Activated naive CD8-positive, alpha-beta T cell (primary cell): ENCODE results near the gene ZC3H12C.

Experiments used
- H3K27ac Mint-ChIP-seq: one replicate; pipeline ENCODE4 v1.8.0; 2021; ENCODE audit warnings: mixed read lengths
- H3K27me3 Mint-ChIP-seq: one replicate; pipeline ENCODE4 v1.8.0; 2021; ENCODE audit warnings: mixed read lengths
- H3K36me3 Mint-ChIP-seq: one replicate; pipeline ENCODE4 v1.8.0; 2021; ENCODE audit warnings: mixed read lengths
- H3K4me1 Mint-ChIP-seq: one replicate; pipeline ENCODE4 v1.8.0; 2021; ENCODE audit warnings: low read depth, mixed read lengths
- H3K4me3 Mint-ChIP-seq: one replicate; pipeline ENCODE4 v1.8.0; 2021; ENCODE audit warnings: mild to moderate bottlenecking, mixed read lengths
- H3K9me3 Mint-ChIP-seq: one replicate; pipeline ENCODE4 v1.8.0; 2021; ENCODE audit warnings: low read depth, mixed read lengths

Gene ZC3H12C

DNA sequence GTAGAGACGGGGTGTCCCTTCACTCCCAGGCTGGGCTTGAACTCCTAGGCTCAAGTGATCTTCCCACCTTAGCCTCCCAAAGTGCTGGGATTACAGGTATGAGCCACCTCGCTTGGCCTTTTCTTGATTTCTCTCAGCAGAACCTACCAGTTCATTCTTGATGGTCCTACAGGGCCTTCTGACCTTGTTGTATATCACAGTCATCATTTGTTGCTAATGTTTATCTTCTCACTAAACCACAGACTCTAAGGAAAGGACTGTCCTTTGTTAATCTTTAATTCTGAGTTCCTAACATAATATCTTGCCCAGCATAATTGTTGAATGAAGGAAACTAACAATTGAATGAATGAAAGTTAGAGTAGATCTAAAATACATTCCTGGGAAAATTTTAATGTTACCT is 22.0 kb upstream of the ZC3H12C start:
- no peaks in the 10 kb centered on the region for H3K9me3 Mint-ChIP-seq

GRCh38 chr11:110072930-110073329 is 20.3 kb upstream of the ZC3H12C start:
- peaks cover 13% of the 10 kb centered on the region for H3K27me3 Mint-ChIP-seq
- no peaks in the 10 kb centered on the region for H3K9me3 Mint-ChIP-seq
- H3K27ac Mint-ChIP-seq = no peak overlapping the region
- H3K36me3 Mint-ChIP-seq = no peaks in the 10 kb centered on the region
- no peak overlapping the region for H3K4me3 Mint-ChIP-seq
- no peaks in the 10 kb centered on the region for H3K4me1 Mint-ChIP-seq

More for the DNA sequence above, 22.0 kb upstream of the ZC3H12C start:
- H3K4me1 Mint-ChIP-seq = no peaks in the 10 kb centered on the region
- peaks cover 10% of the 10 kb centered on the region for H3K27me3 Mint-ChIP-seq
- H3K27ac Mint-ChIP-seq = no peak overlapping the region
- H3K36me3 Mint-ChIP-seq = no peaks in the 10 kb centered on the region
- no peak overlapping the region for H3K4me3 Mint-ChIP-seq

GRCh38 chr11:110074499-110074898 is 18.7 kb upstream of the ZC3H12C start:
- no peaks in the 10 kb centered on the region for H3K9me3 Mint-ChIP-seq
- no peaks in the 10 kb centered on the region for H3K4me1 Mint-ChIP-seq
- peaks cover 13% of the 10 kb centered on the region for H3K27me3 Mint-ChIP-seq
- H3K36me3 Mint-ChIP-seq = no peaks in the 10 kb centered on the region
- no peak overlapping the region for H3K4me3 Mint-ChIP-seq
- no peak overlapping the region for H3K27ac Mint-ChIP-seq

- Mint-ChIP-seq H3K9me3 (no peaks in the 10 kb centered on the region), H3K27me3 (peaks cover 11% of the 10 kb centered on the region)
These were observed 17.9 kb upstream of the ZC3H12C start for GRCh38 chr11:110075105-110075846.

GRCh38 chr11:110075847-110076208 is 17.4 kb upstream of the ZC3H12C start:
- no peaks in the 10 kb centered on the region for H3K4me1 Mint-ChIP-seq
- no peaks in the 10 kb centered on the region for H3K36me3 Mint-ChIP-seq
- no peak overlapping the region for H3K4me3 Mint-ChIP-seq
- H3K9me3 Mint-ChIP-seq = no peaks in the 10 kb centered on the region
- peaks cover 11% of the 10 kb centered on the region for H3K27me3 Mint-ChIP-seq
- H3K27ac Mint-ChIP-seq = no peak overlapping the region

More at GRCh38 chr11:110075105-110075846, 17.9 kb upstream of the ZC3H12C start:
- H3K4me3 Mint-ChIP-seq = no peak overlapping the region
- no peak overlapping the region for H3K27ac Mint-ChIP-seq
- no peaks in the 10 kb centered on the region for H3K4me1 Mint-ChIP-seq
- no peaks in the 10 kb centered on the region for H3K36me3 Mint-ChIP-seq

- no peaks in the 10 kb centered on the region for H3K36me3 Mint-ChIP-seq
- no peak overlapping the region for H3K27ac Mint-ChIP-seq
- H3K4me3 Mint-ChIP-seq = no peak overlapping the region
These were observed 16.7 kb upstream of the ZC3H12C start for GRCh38 chr11:110076371-110076965.

GRCh38 chr11:110077346-110077745 is 15.8 kb upstream of the ZC3H12C start:
- Mint-ChIP-seq H3K4me3 (no peak overlapping the region), H3K27me3 (peaks cover 8% of the 10 kb centered on the region), H3K27ac (no peak overlapping the region), H3K36me3 (no peaks in the 10 kb centered on the region), H3K4me1 (no peaks in the 10 kb centered on the region), H3K9me3 (no peaks in the 10 kb centered on the region)

More at GRCh38 chr11:110076371-110076965, 16.7 kb upstream of the ZC3H12C start:
- Mint-ChIP-seq H3K27me3 (peaks cover 8% of the 10 kb centered on the region), H3K9me3 (no peaks in the 10 kb centered on the region), H3K4me1 (no peaks in the 10 kb centered on the region)

GRCh38 chr11:110077831-110078325 is 15.3 kb upstream of the ZC3H12C start:
- no peak overlapping the region for H3K27ac Mint-ChIP-seq
- H3K27me3 Mint-ChIP-seq = peaks cover 8% of the 10 kb centered on the region
- no peaks in the 10 kb centered on the region for H3K4me1 Mint-ChIP-seq
- H3K36me3 Mint-ChIP-seq = no peaks in the 10 kb centered on the region
- H3K4me3 Mint-ChIP-seq = no peak overlapping the region
- no peaks in the 10 kb centered on the region for H3K9me3 Mint-ChIP-seq

DNA sequence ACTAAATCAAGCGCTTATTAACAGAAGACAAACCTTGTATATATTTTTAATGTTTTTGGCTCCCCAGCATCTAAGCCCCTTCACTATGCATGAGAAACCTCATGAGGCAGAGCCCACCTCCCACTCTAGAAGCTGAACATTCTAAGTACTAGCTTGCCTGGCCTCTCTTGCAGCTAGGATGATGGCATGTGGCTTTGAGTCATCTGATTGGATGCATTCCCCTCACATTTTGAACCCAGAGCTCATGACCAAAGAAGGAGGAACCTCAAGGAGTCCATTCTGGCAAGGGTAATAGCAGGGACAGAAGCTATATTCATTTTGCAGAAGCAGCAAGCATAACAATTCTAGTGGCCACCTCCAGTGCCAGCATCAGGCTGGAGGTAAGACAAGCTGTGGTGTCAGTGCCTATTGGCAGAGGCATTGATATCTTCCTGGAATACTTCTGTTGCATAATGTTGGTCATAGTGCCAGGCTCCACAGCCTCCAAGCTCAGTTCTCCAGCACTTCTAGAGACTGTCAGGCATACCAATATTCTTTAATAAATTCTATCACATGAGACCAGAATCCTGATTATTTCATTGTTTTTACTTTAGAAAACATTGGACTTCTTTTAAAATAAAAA is 14.2 kb upstream of the ZC3H12C start:
- H3K4me1 Mint-ChIP-seq = no peaks in the 10 kb centered on the region
- no peak overlapping the region for H3K27ac Mint-ChIP-seq
- H3K36me3 Mint-ChIP-seq = no peaks in the 10 kb centered on the region
- no peaks in the 10 kb centered on the region for H3K9me3 Mint-ChIP-seq
- peaks cover 4% of the 10 kb centered on the region for H3K27me3 Mint-ChIP-seq
- H3K4me3 Mint-ChIP-seq = no peak overlapping the region

DNA sequence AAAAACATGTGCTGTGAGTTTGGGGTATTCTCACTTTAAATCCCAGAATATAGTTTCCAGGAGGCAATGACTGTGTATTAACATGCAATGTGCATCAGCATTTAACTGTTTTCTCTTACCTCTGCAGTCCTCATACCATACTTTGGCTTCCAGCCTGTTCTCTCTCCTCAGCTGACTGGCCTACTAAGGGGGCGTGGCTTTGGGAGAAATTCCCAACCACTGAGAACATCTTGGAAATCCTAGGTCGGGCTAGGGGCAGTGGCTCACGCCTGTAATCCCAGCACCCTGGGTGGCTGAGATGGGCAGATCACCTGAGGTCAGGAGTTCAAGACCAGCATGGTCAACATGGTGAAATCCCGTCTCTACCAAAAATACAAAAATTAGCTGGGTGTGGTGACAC is 13.5 kb upstream of the ZC3H12C start:
- Mint-ChIP-seq H3K4me1 (no peaks in the 10 kb centered on the region), H3K4me3 (no peak overlapping the region), H3K27ac (no peak overlapping the region), H3K9me3 (no peaks in the 10 kb centered on the region), H3K36me3 (no peaks in the 10 kb centered on the region), H3K27me3 (peaks cover 4% of the 10 kb centered on the region)

DNA sequence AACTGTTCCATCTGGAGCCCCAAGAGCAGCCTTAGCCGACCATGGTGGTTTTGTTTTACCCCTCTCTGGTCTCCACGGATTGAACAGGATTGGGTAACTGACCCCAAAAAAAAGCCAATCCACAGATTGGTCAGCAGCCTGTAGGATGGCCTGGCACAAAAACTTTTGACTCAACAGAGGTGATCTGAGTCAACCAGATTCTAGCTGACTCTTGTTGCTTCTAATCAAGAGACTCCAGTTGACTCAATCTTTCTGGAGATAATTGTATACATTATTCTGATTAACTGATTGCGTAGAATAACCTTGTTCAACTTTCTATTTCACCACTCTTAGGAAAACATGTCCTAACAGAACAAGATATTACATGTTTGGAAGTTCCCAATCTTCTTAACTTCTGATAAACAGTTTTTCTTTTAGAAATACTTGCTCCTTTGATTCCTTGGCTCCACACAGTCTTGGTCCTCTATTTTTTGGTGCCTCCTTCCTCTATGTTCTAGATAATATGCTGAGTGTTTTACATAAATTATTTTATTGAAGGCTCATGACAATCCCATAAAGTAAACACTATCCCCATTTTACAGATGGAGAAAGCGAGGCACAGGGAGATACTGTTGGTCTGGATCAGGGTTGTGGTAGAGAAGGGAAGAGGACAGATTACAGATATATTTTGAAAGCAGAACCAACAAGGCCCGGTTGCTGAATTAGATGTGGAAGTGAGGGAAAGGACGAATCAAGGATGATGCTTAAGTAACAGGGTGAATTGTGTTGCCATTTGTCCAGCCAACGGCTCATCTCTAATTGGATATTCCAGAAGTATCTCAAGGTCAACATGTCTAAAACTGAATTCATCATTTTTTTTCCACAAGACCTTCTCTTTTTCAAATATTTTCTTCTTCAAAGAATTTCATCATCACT is 11.5 kb upstream of the ZC3H12C start:
- Mint-ChIP-seq H3K36me3 (no peaks in the 10 kb centered on the region), H3K9me3 (no peaks in the 10 kb centered on the region), H3K4me1 (no peaks in the 10 kb centered on the region), H3K4me3 (no peak overlapping the region), H3K27me3 (peaks cover 1% of the 10 kb centered on the region), H3K27ac (no peak overlapping the region)

DNA sequence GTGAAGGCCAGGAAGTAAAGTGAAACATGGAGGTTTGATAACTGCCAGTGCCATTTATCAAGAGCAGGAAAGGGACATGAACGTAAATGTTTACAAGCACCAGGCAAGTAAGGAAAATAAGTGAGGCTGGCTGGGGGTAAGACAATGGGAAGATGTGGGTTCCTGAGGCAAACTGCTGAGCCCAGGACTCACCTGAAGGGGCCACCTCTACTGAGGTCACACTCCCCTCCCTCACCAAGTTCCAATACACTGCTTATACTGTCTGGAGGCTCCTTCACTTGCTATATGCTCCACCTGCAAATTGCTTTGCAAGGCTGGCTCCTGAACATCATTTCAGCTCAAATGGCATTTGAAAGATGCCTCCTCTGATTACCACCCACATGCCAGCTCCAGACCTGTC is 10.3 kb upstream of the ZC3H12C start:
- peaks cover 3% of the 10 kb centered on the region for H3K27me3 Mint-ChIP-seq

GRCh38 chr11:110085255-110085838 is 7.8 kb upstream of the ZC3H12C start:
- Mint-ChIP-seq H3K27ac (no peak overlapping the region), H3K4me1 (no peaks in the 10 kb centered on the region), H3K9me3 (no peaks in the 10 kb centered on the region), H3K27me3 (peaks cover 5% of the 10 kb centered on the region), H3K36me3 (no peaks in the 10 kb centered on the region), H3K4me3 (no peak overlapping the region)

More for the DNA sequence above, 10.3 kb upstream of the ZC3H12C start:
- no peaks in the 10 kb centered on the region for H3K4me1 Mint-ChIP-seq
- no peak overlapping the region for H3K4me3 Mint-ChIP-seq
- no peak overlapping the region for H3K27ac Mint-ChIP-seq
- H3K9me3 Mint-ChIP-seq = no peaks in the 10 kb centered on the region
- no peaks in the 10 kb centered on the region for H3K36me3 Mint-ChIP-seq

- H3K27ac Mint-ChIP-seq = no peak overlapping the region
- no peaks in the 10 kb centered on the region for H3K4me1 Mint-ChIP-seq
- H3K9me3 Mint-ChIP-seq = no peaks in the 10 kb centered on the region
- H3K27me3 Mint-ChIP-seq = peaks cover 11% of the 10 kb centered on the region
- H3K36me3 Mint-ChIP-seq = no peaks in the 10 kb centered on the region
- H3K4me3 Mint-ChIP-seq = no peak overlapping the region
These were observed 6.3 kb upstream of the ZC3H12C start for GRCh38 chr11:110086892-110087309.
